ENCODE results near the gene GAS2L3.

Gene GAS2L3

GRCh38 chr12:100668945-100669536, 95.6 kb downstream of the GAS2L3 start:
- DNase-seq = no peak

- DNase-seq = no peak
These were observed 96.4 kb downstream of the GAS2L3 start for GRCh38 chr12:100669922-100670321.

GRCh38 chr12:100671396-100672074, 98.1 kb downstream of the GAS2L3 start:
- DNase-seq = no peak

- no peak for DNase-seq
These were observed 98.7 kb downstream of the GAS2L3 start for GRCh38 chr12:100672075-100672592.

- DNase-seq = no peak
These were observed 100.8 kb downstream of the GAS2L3 start for GRCh38 chr12:100674036-100674888.
